Natural killer cell (primary cell): Measurements from ENCODE around the gene STMN1. TPM values are rescaled to one million over a fixed set of nuclear protein-coding genes. Genes with fewer than 3 reads are reported as not detected.

Experiments
- ATAC-seq, 3 donors: fragments of 150-1000 bp in 2 of 3; fragments of 200-7000 bp in 1 of 3; cut with Tn5 transposase; 1 replicate in 1 of 3; 2 replicates in 2 of 3; pipeline ENCODE4 v1.10.0; 2021; ENCODE audit warnings: mild to moderate bottlenecking in 2 of 3, moderate library complexity in 2 of 3
- DNase-seq, 2 donors: peaks; one replicate each; pipeline versions ENCODE4 v3.0.0 to v3.0.0-alpha.2; 2013 to 2021; ENCODE audit warnings: mixed read lengths in 1 of 2
- H3K27ac ChIP-seq: one replicate; pipeline ENCODE4 v1.5.1; 2013; ENCODE audit warnings: mild to moderate bottlenecking, low read length
- H3K27me3 ChIP-seq: one replicate; pipeline ENCODE4 v1.6.1; 2013; ENCODE audit warnings: low read length; ENCODE audit not compliant: control insufficient read depth, insufficient read depth
- H3K36me3 ChIP-seq: one replicate; pipeline ENCODE4 v1.6.1; 2013; ENCODE audit warnings: low read length; ENCODE audit not compliant: control insufficient read depth, insufficient read depth
- H3K4me1 ChIP-seq: one replicate; pipeline ENCODE4 v1.6.1; 2013; ENCODE audit warnings: low read length; ENCODE audit not compliant: control insufficient read depth, insufficient read depth
- H3K4me3 ChIP-seq: one replicate; pipeline ENCODE4 v1.5.1; 2013; ENCODE audit warnings: low read length
- H3K9me3 ChIP-seq: one replicate; pipeline ENCODE4 v1.6.1; 2013; ENCODE audit warnings: low read length; ENCODE audit not compliant: control insufficient read depth, insufficient read depth
- H3K27ac Mint-ChIP-seq, 2 donors: one replicate each; pipeline ENCODE4 v1.8.0; 2022; ENCODE audit warnings: mild to moderate bottlenecking in 2 of 2, mixed read lengths in 2 of 2, moderate library complexity in 1 of 2
- H3K27me3 Mint-ChIP-seq, 2 donors: one replicate each; pipeline ENCODE4 v1.8.0; 2022; ENCODE audit warnings: low read depth in 2 of 2, mixed read lengths in 2 of 2
- H3K36me3 Mint-ChIP-seq: one replicate; pipeline ENCODE4 v1.8.0; 2022; ENCODE audit warnings: mixed read lengths
- H3K4me1 Mint-ChIP-seq, 2 donors: one replicate each; pipeline ENCODE4 v1.8.0; 2022; ENCODE audit warnings: mixed read lengths in 2 of 2
- H3K4me3 Mint-ChIP-seq: one replicate; pipeline ENCODE4 v1.8.0; 2022; ENCODE audit warnings: mild to moderate bottlenecking, moderate library complexity, mixed read lengths
- H3K9me3 Mint-ChIP-seq, 2 donors: one replicate each; pipeline ENCODE4 v1.8.0; 2022; ENCODE audit warnings: mixed read lengths in 2 of 2
- CTCF ChIP-seq: fragments of 200-600 bp; IDR thresholded peaks from one replicate; pipeline ENCODE4 v1.8.0; 2022; ENCODE audit warnings: antibody characterized with exemption
- WGBS: methylation state at CpG from one replicate; pipeline ENCODE4 v1.1.7; 2013; ENCODE audit warnings: missing lambda C conversion rate; ENCODE audit not compliant: insufficient coverage; 5-methylcytosine and 5-hydroxymethylcytosine counted together
- intact Hi-C: fragments of 100-400 bp; cut with micrococcal nuclease; formaldehyde crosslinking; loops from one replicate; pipeline ENCODE4 v1.14.2; 2022
- total RNA-seq, 4 donors: library from RNA; stranded (reverse); fragments of 120-200 nt in 1 of 4; gene quantifications; one replicate each; pipeline versions ENCODE4 v1.2.3 to v1.2.4, GENCODE V29; 2013 to 2022

STMN1 gene
- total RNA-seq, 3 donors from 2014 or later (not counting 1 experiment from before 2014, with no cell fraction given): 26.6 to 41.0 (median 35.2) TPM

GRCh38 chr1:25896266-25896665 is 10.0 kb downstream of the STMN1 start:
- Mint-ChIP-seq H3K4me3 (no peak overlapping the region), H3K27ac (no peak overlapping the region), H3K36me3 (no peaks in the 10 kb centered on the region), H3K27me3 (no peaks in the 10 kb centered on the region), H3K9me3 (no peaks in the 10 kb centered on the region), H3K4me1 (peaks cover 8 to 9% of the 10 kb centered on the region in 2 donors)
- WGBS: 100% methylated on average over 1 of the region's 1 CpG
- Histone ChIP-seq H3K4me3 (no peak overlapping the region), H3K9me3 (no peaks in the 10 kb centered on the region), H3K27me3 (no peaks in the 10 kb centered on the region), H3K36me3 (peaks cover 4% of the 10 kb centered on the region), H3K4me1 (peaks cover 10% of the 10 kb centered on the region), H3K27ac (no peak overlapping the region)
- no peak for ATAC-seq
- intact Hi-C loops: no loop called here
- TF ChIP-seq CTCF: no peak
- no peak for DNase-seq

GRCh38 chr1:25895365-25895990 is 10.7 kb downstream of the STMN1 start:
- Mint-ChIP-seq H3K4me3 (no peak overlapping the region), H3K9me3 (no peaks in the 10 kb centered on the region), H3K4me1 (peaks cover 8 to 9% of the 10 kb centered on the region in 2 donors), H3K27ac (peak overlapping the region in 1 of 2 donors; percentile 69), H3K27me3 (no peaks in the 10 kb centered on the region), H3K36me3 (no peaks in the 10 kb centered on the region)
- H3K27me3 ChIP-seq: no peaks in the 10 kb centered on the region
- H3K9me3 ChIP-seq: no peaks in the 10 kb centered on the region
- DNase-seq: peak; percentile 88 to 97
- H3K36me3 ChIP-seq: peaks cover 1% of the 10 kb centered on the region
- 32% methylated on average over 11 of the region's 12 CpGs for WGBS
- H3K27ac ChIP-seq: no peak overlapping the region
- H3K4me1 ChIP-seq: peaks cover 10% of the 10 kb centered on the region
- peak; percentile 98 for TF ChIP-seq CTCF
- H3K4me3 ChIP-seq: no peak overlapping the region
- intact Hi-C loops: loop anchor here (1.0 kb wide), 2 partner anchors 10 to 103 kb away; partner anchors contain the start of gene PAFAH2
- peak; percentile 100 for ATAC-seq

GRCh38 chr1:25893116-25893515 is 13.1 kb downstream of the STMN1 start:
- TF ChIP-seq CTCF: no peak
- no peak overlapping the region for H3K27ac Mint-ChIP-seq
- no peaks in the 10 kb centered on the region for H3K9me3 ChIP-seq
- DNase-seq (no peak), ATAC-seq (no peak)
- no peaks in the 10 kb centered on the region for H3K9me3 Mint-ChIP-seq
- no peaks in the 10 kb centered on the region for H3K36me3 ChIP-seq
- no peaks in the 10 kb centered on the region for H3K27me3 ChIP-seq
- 95% methylated on average over 3 of the region's 4 CpGs for WGBS
- H3K4me3 ChIP-seq: no peak overlapping the region
- H3K4me1 Mint-ChIP-seq: peaks cover 8 to 9% of the 10 kb centered on the region in 2 donors
- intact Hi-C loops: no loop called here
- H3K4me1 ChIP-seq: peaks cover 10% of the 10 kb centered on the region
- H3K27ac ChIP-seq: no peak overlapping the region
- H3K4me3 Mint-ChIP-seq: no peak overlapping the region
- H3K36me3 Mint-ChIP-seq: no peaks in the 10 kb centered on the region
- H3K27me3 Mint-ChIP-seq: no peaks in the 10 kb centered on the region

GRCh38 chr1:25891606-25892005 is 14.6 kb downstream of the STMN1 start:
- H3K9me3 Mint-ChIP-seq: no peaks in the 10 kb centered on the region
- H3K4me3 Mint-ChIP-seq: no peak overlapping the region
- no peak overlapping the region for H3K27ac Mint-ChIP-seq
- Histone ChIP-seq H3K27me3 (no peaks in the 10 kb centered on the region), H3K9me3 (no peaks in the 10 kb centered on the region), H3K4me1 (peaks cover 10% of the 10 kb centered on the region), H3K27ac (no peak overlapping the region), H3K36me3 (no peaks in the 10 kb centered on the region), H3K4me3 (no peak overlapping the region)
- intact Hi-C loops: no loop called here
- H3K27me3 Mint-ChIP-seq: no peaks in the 10 kb centered on the region
- WGBS: 94% methylated on average over 4 of the region's 5 CpGs
- no peak for DNase-seq
- no peak for ATAC-seq
- TF ChIP-seq CTCF: no peak
- H3K36me3 Mint-ChIP-seq: no peaks in the 10 kb centered on the region
- peaks cover 8 to 9% of the 10 kb centered on the region in 2 donors for H3K4me1 Mint-ChIP-seq
